Mesothelial cell of epicardium (in vitro differentiated cells): ENCODE data around the gene TMCC1. TPM values are rescaled to one million over a fixed set of nuclear protein-coding genes. Genes with fewer than 3 reads are reported as not detected.

Source experiments
- DNase-seq, 2 experiments: peaks; one replicate each; pipeline ENCODE4 v3.0.0; 2021; ENCODE audit warnings: low spot score in 2 of 2; ENCODE audit not compliant: unreplicated experiment in 2 of 2
- H3K27ac Mint-ChIP-seq: 2 replicates; pipeline ENCODE4 v1.8.0; 2021; ENCODE audit warnings: mixed read lengths
- H3K27me3 Mint-ChIP-seq: 2 replicates; pipeline ENCODE4 v1.8.0; 2021; ENCODE audit warnings: low read depth, mixed read lengths
- H3K36me3 Mint-ChIP-seq: 2 replicates; pipeline ENCODE4 v1.8.0; 2021; ENCODE audit warnings: mixed read lengths
- H3K4me1 Mint-ChIP-seq: 2 replicates; pipeline ENCODE4 v1.8.0; 2021; ENCODE audit warnings: mixed read lengths
- H3K4me3 Mint-ChIP-seq: 2 replicates; pipeline ENCODE4 v1.8.0; 2021; ENCODE audit warnings: mild to moderate bottlenecking, moderate library complexity, mixed read lengths
- H3K9me3 Mint-ChIP-seq: 2 replicates; pipeline ENCODE4 v1.8.0; 2021; ENCODE audit warnings: mixed read lengths
- CTCF ChIP-seq: fragments of 200-600 bp; sonication (generic); IDR thresholded peaks from one replicate; pipeline ENCODE4 v1.5.0; 2021; ENCODE audit warnings: antibody characterized with exemption; ENCODE audit not compliant: unreplicated experiment
- total RNA-seq: library from RNA; stranded (reverse); gene quantifications from 3 replicates; pipeline ENCODE4 v1.2.1, GENCODE V29; 2021

The TMCC1 gene
- total RNA-seq: 51.8 to 57.4 TPM (median 52.4 TPM) in 3 replicates

- TF ChIP-seq CTCF: no peak
- peaks cover 10% of the 10 kb centered on the region for H3K36me3 Mint-ChIP-seq
- H3K4me3 Mint-ChIP-seq: peak within 1 kb of the TSS; percentile 95
- peak within 1 kb of the TSS; percentile 99 for H3K27ac Mint-ChIP-seq
- H3K27me3 Mint-ChIP-seq: no peaks in the 10 kb centered on the region
- peak; percentile 86 to 89 for DNase-seq
- H3K4me1 Mint-ChIP-seq: peaks cover 35% of the 10 kb centered on the region
- peaks cover 7% of the 10 kb centered on the region for H3K9me3 Mint-ChIP-seq
These were observed at the start of gene TMCC1 for GRCh38 chr3:129893581-129894070. Gene TMCC1, minus strand, starts transcription at chr3:129893711.

GRCh38 chr3:129943020-129943419, 49.5 kb upstream of the TMCC1 start:
- peaks cover 36% of the 10 kb centered on the region for H3K27me3 Mint-ChIP-seq
- no peaks in the 10 kb centered on the region for H3K36me3 Mint-ChIP-seq
- H3K4me3 Mint-ChIP-seq: no peak overlapping the region

GRCh38 chr3:129942296-129942695, 48.8 kb upstream of the TMCC1 start:
- Mint-ChIP-seq H3K4me1 (peaks cover 2% of the 10 kb centered on the region), H3K27me3 (peaks cover 29% of the 10 kb centered on the region), H3K36me3 (no peaks in the 10 kb centered on the region), H3K9me3 (peaks cover 13% of the 10 kb centered on the region), H3K4me3 (no peak overlapping the region), H3K27ac (no peak overlapping the region)
- peak; percentile 90 for TF ChIP-seq CTCF
- DNase-seq: peak in 1 of 2 experiments; percentile 76

More at GRCh38 chr3:129943020-129943419, 49.5 kb upstream of the TMCC1 start:
- peaks cover 15% of the 10 kb centered on the region for H3K9me3 Mint-ChIP-seq
- H3K4me1 Mint-ChIP-seq: peaks cover 2% of the 10 kb centered on the region
- no peak overlapping the region for H3K27ac Mint-ChIP-seq
- no peak for TF ChIP-seq CTCF
- no peak for DNase-seq

DNA sequence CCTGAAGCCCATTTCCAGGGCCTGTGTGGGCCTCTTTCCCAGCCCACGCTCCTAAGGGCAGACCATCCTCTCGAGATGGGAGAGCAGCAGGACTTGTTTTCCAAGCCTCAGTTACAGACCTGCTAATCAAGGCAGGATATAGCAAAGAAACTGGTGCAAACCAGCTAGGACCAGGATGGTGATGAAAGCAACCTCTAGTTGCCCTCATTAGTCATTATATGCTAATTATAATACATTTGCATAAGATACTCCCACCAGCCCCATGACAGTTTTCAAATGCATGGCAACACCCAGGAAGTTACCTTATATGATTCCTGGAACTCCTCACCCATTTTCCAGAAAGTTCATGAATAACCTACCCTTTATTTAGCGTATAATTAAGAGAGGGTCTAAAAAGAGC, 46.6 kb upstream of the TMCC1 start:
- no peak for DNase-seq
- Mint-ChIP-seq H3K27ac (no peak overlapping the region), H3K27me3 (peaks cover 14% of the 10 kb centered on the region)

GRCh38 chr3:129938140-129938930, 44.8 kb upstream of the TMCC1 start:
- peaks cover 2% of the 10 kb centered on the region for H3K4me1 Mint-ChIP-seq
- H3K27me3 Mint-ChIP-seq: peaks cover 2% of the 10 kb centered on the region
- peak; percentile 41 for TF ChIP-seq CTCF

More for the DNA sequence above, 46.6 kb upstream of the TMCC1 start:
- Mint-ChIP-seq H3K4me1 (peaks cover 2% of the 10 kb centered on the region), H3K9me3 (peaks cover 9% of the 10 kb centered on the region), H3K36me3 (no peaks in the 10 kb centered on the region), H3K4me3 (no peak overlapping the region)
- TF ChIP-seq CTCF: no peak

More at GRCh38 chr3:129938140-129938930, 44.8 kb upstream of the TMCC1 start:
- H3K9me3 Mint-ChIP-seq: no peaks in the 10 kb centered on the region
- no peak overlapping the region for H3K27ac Mint-ChIP-seq
- no peak for DNase-seq
- H3K4me3 Mint-ChIP-seq: no peak overlapping the region
- H3K36me3 Mint-ChIP-seq: no peaks in the 10 kb centered on the region
